GM19397 (cell line): ENCODE measurements around the gene GNPDA2.
A peak's percentile ranks its signal among the peaks of the same experiment; 100 is the strongest.

Experiments used
- ATAC-seq: cut with Tn5 transposase; IDR thresholded peaks from one replicate; pipeline ENCODE4 v1.9.1; 2021; ENCODE audit warnings: mild to moderate bottlenecking, moderate library complexity; ENCODE audit not compliant: unreplicated experiment

The GNPDA2 gene

DNA sequence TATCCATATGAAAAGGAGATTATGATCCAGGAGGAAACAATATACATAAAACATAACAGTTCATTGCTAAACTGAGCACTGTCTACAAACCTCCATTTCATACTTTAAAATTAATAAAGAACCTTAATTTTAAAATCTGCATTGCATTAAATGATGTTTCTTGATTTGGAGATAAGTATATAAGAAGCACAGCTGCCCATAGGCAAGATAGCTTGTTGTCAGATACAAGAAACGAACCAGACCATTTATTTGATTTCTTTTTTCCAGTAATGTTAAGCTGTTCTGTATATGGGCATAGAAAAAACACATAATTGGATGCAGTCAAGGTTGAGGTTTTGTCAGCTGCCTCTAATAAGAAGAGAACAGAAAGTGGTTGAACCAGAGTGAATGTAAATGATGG is 41.7 kb downstream of the GNPDA2 start:
- no peak for ATAC-seq

DNA sequence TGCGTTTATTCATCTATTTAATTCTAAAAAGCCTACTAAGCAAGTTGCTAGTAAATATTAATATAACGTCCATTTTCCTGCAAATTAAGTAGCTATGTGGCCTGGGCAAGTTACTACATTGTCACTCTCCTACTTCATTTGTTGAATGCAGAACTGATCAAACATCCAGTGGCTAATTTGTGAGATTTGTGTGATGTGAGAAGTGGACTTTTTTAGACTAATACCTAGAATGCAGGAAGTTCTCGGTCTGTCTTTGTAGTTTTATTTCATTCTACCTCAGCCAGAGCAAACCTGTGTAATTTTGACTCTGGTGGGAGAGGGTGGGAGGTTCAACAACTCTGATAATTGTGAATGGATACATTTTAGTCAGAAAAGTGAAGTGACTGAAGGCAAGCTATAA is 47.3 kb downstream of the GNPDA2 start:
- no peak for ATAC-seq

DNA sequence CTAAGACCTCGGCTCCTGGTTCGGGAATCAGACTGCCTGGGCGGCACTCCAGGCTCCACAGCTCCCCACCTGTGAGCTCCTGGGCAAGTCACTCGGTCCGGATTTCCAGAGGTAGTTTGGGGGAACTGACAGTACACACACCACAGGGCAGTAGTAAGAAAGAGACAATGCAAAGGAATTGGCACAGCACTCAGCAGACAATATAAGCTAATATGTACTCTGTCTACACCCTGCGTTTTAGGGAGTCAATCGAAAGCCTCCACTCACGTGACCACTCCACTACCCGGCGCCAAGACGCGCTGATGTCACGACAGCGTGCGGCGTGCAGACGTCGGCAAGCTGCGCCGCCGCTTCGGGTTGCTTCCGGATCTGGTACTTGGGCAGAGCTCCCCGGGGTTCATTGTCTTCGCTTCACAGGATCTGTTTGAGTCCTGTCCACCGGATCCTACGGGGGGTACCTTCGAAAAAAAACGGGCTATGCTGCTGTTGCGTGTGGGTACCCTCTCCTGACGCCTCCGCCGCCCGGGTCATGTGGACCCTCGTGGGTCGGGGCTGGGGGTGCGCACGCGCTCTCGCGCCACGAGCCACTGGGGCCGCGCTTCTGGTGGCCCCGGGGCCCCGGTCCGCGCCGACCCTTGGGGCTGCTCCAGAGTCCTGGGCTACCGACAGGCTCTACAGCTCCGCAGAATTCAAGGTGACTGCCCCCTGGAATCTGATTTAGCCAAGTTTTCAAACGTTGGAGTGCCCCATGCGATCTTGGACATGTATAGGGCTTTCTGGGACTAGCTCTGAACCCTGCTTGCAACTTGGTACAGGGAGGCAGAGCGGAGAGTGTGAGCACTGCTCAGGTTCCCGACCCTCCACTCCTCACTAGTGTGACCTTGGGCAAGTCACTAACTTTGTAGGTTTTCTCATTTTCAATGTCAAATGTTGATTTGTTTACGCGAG is 48.0 kb downstream of the GNPDA2 start, which contains the start of gene GUF1:
Gene GUF1 (plus strand): TSS at position 327 of the 948 bp plus-strand sequence. CDS start 203 bp downstream, at position 530.
- peak; percentile 98 for ATAC-seq

DNA sequence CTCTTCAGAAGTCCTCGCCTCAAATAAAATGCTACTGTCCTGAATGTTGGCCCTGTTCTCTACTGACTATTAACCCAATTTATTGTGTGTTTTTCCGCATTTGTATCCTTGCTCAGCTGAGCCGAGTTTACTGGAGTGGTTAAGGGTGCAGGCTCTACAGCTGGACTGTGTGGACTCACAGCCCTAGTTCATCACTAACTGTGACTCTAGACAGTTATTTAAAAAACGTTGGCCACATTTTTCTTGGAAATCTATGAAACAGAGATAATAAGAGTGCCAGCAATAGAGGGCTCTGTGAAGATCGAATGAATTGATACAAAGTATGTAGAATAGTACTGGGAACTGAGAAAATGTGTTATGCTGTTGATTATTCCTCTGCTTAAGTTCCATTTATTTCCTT is 51.0 kb downstream of the GNPDA2 start:
- no peak for ATAC-seq

DNA sequence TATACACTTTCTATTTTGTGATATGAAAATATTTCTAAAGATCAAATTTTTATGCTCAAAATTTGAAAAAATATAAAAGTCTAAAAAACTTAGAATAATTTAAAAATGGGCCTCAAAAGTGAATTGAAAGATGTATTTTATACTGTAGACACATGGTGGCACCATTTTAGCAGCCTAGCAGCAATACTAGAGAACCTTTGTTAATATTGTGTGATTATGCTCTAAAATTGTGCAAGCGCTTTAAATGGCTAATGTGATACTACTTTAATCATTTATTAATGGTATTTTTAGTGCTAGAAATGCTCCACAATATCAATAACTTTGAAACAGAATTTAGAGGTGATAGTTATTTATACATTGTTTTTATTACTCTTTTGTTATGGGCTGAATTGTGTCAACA is 51.9 kb downstream of the GNPDA2 start:
- no peak for ATAC-seq

DNA sequence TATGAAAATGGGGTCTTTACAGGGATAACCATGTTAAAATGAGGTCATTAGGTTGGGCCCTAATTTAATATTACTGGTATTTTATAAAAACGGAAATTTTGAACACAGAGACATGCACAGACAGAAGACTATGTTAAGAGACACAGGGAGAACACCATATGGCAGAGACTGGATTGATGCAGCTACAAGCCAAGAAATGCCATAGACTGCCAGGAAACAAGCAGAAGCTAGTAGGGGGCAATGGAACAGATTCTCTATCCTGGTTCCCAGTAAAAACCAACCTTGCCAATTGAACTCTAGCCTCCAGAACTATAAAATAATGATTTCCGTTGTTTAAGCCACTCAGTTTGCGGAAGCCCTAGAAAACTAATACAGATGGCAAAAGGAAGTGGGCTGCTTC is 54.7 kb downstream of the GNPDA2 start:
- no peak for ATAC-seq

DNA sequence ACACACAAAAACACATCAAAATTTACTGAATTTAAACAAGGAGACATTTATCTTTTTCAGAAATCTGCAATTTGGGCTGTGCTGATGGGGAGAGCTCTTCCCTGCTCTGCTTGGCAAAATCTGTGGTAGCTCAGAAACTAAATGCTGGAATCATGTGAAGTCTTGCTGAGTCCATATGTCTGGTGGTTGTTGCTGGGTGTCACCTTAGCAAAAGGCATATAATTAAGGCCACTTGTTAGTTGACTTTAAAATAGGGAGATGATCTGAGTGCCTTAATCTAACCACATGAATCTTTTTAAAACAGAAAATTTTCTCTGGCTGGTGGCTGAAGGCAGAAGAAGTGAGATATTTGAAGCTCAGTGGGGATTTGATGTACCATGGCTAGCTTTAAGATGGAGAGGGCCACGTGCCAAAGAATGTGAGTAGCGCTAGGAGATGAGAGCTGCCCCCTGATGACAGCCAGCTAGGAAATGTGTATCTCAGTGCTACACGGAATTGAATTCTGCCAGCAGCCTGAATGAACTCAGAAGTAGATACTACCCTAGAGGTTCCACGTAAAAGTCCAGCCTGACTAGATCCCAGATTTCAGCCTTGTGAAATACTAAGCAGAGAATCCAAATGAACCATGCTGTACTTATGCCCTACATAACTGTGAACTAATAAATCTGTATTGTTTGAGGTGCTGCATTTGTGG is 55.7 kb downstream of the GNPDA2 start:
- ATAC-seq: no peak

DNA sequence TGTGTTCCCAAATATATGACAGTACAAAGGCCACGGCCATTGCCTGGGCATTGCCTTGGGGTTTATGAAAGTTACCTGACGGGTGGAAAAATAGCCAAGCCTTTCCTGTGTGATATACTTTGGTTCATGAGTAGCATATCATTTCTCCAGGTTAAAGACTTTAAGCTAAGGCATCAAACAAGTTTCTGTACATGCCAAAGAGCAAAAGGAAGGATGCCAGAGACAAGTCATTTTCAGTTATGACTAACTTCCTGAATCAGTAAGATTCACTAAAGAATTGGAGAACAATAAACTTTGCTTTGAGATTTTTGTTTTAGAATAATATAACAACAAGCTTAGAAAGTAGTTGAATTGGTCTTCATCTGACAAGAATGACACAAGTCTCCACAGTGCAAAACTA is 57.8 kb downstream of the GNPDA2 start:
- no peak for ATAC-seq

DNA sequence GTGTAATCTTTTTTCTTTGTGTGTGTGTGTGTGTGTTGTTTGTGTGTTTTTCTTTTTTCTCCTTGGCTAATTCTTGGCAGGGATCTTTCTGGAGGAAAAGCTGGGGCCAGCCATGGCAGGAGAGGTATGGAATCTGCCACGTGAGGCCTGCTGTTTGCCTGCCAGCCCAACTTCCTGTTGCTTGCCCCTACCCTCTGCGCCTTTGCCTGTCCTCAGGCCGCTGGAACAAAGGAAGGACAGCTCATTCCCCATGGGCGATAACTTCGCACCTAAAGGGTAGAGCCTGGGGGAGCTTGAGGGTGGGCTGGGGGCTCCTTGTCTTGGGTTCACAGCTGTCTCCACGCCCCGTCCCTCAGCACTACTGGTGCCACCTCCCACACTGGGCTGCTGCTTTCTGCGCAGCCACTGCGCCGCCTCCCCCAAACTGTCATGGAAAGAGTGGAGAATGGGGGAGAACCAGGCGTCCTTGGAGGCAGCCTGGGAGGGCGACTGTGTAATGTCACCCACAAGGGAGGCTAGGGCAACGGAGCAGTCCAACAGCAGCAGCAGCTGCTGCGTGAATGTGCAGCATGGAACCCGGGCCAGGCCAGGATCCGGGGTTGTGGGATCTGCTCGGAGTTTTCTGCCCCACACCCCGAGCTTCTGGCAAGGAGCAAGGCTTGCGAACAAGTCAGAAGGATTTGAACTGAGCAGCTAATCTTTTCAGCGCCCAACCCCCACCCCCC is 62.7 kb downstream of the GNPDA2 start:
- no peak for ATAC-seq

DNA sequence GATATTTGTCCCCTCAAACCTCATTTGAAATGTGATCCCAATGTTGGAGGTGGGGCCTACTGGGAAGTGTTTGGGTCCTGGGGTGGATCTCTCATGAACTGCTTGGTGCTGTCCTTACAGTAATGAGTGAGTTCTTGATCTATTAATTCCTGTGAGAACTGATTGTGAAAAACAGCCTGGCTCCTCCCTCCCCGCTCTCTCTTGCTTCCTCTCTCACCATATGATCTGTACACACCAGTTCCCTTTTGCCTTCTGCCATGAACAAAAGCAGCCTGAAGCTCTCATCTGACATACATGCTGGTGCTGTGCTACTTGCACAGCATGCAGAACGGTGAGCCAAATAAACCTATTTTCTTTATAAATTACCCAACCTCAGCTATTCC is 63.7 kb downstream of the GNPDA2 start:
- ATAC-seq: peak; percentile 81

DNA sequence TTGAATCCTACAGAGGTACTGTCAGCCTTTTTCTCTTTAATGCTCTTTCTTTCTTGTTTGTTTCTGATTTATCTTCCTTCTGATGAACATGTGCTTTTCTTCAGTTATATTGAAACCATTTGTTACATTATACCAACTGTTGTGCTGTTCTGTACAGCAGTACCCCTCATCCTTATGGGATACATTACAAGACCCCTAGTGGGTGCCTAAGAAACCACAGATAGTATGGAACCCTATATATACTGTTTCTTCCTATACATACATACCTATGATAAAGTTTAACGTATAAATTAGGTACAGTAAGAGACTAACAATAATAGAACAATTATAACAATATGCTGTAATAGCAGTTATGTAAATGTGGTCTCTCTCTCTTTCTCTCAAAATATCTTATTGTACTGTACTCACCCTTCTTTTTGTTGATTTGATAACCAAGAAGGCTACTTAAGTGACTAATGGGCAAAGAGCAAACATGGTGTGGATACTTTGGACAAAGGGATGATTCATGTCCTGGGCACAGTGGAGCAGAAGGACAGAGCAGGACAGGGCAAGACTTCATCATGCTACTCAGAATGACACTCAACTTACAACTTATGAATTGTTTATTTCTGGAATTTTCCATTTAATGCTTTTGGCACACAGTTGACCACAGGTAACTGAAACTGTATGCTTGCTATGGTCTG is 64.3 kb downstream of the GNPDA2 start:
- ATAC-seq: no peak

DNA sequence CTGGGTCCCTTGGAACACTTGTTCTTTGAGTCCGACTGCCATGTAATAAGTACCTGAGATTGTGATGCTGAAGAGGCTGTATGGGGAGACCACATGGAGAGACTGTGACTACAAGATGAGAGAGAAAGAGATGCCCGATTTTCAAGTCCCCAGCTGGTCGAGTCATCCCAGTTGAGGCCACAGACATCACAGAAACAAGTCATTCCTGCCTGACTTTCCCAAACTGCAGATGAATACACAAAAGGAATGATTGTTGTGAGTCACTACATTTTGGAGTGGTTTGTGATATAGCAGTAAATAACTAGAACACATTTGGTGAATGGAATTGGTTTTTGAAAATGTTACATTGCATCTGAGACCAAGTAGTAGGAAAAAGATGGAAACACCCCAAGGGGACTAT is 66.0 kb downstream of the GNPDA2 start:
- ATAC-seq: no peak

DNA sequence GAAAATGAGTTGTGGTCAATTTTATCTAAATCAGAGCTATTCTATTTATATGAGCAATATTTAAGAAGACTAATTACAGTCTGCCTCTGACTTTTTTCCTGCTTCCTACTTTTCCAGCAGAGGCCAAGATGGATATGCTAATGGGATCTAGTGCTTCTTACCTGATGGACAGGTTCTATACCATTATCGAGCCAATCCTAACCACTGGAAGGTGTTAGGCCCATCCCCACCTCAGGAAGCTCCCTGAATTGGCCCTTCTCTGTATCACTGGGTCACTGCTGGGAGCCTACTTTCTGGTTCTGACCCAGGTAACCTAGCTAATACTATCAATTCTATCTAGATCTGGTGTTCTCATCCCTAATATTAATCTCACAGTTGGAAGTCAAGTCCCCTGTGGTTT is 74.4 kb downstream of the GNPDA2 start:
- no peak for ATAC-seq
